Measurements from ENCODE around the gene CMTM3. TPM values are rescaled to one million over a fixed set of nuclear protein-coding genes. Genes with fewer than 3 reads are reported as not detected.

Gene CMTM3, protein sequence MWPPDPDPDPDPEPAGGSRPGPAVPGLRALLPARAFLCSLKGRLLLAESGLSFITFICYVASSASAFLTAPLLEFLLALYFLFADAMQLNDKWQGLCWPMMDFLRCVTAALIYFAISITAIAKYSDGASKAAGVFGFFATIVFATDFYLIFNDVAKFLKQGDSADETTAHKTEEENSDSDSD
- 57.2 TPM for polyA plus RNA-seq (2012; ENCODE audit: insufficient read depth, insufficient read length, low read depth)

DNA sequence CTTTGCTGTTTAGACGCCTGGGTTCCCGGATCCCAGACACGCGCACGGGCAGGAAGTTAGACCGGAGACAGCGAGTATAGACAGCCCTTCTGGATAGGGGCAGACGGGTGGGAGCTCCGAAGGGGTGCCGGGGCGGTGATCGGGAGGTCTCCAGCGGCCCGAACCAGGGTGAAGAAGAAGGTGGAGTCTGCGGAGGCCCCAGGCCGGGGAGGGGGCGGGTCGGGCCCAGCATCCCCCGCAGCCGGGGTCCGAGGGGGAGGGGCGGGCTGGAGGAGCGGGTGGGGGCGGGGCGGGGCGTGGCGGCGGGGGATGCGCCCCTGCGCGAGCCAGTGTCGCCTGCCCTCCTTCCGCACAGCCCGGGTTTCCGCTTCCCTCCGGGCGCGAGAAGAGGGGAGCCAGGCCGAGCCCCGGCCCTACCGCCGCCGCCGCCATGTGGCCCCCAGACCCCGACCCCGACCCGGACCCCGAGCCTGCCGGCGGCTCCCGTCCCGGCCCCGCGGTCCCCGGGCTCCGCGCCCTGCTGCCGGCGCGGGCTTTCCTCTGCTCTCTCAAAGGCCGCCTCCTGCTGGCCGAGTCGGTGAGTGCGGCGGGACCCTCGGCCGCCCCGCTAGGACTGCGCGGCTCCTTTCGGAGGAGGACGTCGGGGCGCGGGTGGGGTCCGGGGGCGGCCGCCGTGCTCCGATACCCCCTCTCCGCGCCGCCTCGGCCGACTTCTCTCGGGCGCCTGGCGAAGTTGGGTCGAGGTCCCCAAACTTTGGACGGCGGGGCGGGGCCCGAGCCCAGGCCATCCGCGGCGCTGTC is at the start of gene CMTM3:
Gene CMTM3 (plus strand): TSS at position 329 of the 801 bp plus-strand sequence. CDS start 102 bp downstream, at position 431.
- Histone ChIP-seq H3K27me3 (no peaks in the 10 kb centered on the region), H3K9me3 (no peaks in the 10 kb centered on the region), H3K4me1 (peaks cover 8% of the 10 kb centered on the region; the same call in 1 of the 2 replicates), H3K36me3 (no peaks in the 10 kb centered on the region; the same call in 1 of the 2 replicates), H3K4me3 (ENCODE audit: low read depth, low read length) (peak within 1 kb of the TSS; percentile 77)
- peak; percentile 82 for DNase-seq
- peak; percentile 48 for TF ChIP-seq CTCF (IDR thresholded peaks at IDR 0.05; ENCODE audit: low read depth, low read length)

DNA sequence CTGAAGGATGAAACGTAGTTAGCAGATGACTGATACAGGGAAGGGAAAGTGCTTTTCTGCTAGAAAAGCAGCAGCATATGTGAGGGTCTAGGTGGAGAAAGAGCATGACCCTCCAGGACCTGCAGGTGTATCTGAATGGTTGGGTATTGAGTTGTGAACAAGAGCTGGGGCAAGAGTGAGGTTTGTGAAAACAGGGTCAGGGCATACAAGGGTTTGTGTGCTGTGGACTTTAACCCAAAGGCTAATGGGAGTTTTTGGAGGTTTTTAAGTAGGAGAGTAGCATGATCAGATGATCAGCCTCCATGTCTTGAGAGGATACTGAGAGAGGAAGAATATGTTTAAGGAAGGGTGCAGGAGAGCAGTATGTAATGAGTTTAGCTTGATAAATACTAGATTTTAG is 44.4 kb upstream of the CMTM3 start:
- no peak for TF ChIP-seq CTCF (IDR thresholded peaks at IDR 0.05; ENCODE audit: low read depth, low read length)
- no peak for DNase-seq
- peaks cover 3% of the 10 kb centered on the region; the same call in 1 of the 2 replicates for H3K36me3 ChIP-seq
- no peaks in the 10 kb centered on the region for H3K4me1 ChIP-seq
- no peaks in the 10 kb centered on the region for H3K27me3 ChIP-seq
- no peaks in the 10 kb centered on the region for H3K9me3 ChIP-seq
- no peak overlapping the region for H3K4me3 ChIP-seq (ENCODE audit: low read depth, low read length)

DNA sequence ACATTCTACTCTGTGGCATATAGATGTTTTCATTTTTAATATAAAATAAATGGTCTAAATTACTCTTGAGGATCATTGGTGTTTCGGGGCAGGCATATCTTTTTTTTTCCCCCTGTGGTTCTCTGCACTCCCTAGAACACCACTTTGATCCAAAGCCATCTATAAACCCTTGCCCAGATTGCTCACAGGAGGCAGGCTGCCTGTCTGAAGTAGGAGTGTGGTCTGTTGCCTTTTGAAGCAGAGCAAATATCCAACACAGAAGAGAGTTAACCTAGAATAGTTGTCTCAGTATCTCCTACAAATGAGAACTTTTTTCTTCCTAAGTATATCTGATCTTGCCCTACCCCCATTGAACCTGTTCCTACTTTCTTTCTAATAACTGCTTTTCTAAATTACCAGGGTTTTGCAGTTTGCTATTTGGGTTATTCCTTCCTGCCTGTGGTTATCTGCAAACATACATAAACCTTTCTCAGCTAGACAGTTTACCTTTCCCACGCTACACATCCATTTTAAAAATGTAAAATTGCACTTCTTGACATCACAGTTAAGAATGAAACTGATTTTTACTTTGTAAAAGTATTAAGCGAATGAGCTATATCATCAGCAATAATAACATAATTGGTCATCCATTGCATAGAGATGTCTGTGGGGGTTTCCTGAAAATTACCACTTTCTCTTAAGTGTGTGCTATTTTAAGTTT is 43.0 kb upstream of the CMTM3 start:
- H3K4me3 ChIP-seq (ENCODE audit: low read depth, low read length): no peak overlapping the region
- H3K4me1 ChIP-seq: no peaks in the 10 kb centered on the region
- H3K9me3 ChIP-seq: no peaks in the 10 kb centered on the region
- no peak for DNase-seq
- H3K36me3 ChIP-seq: peaks cover 3% of the 10 kb centered on the region; the same call in 1 of the 2 replicates
- TF ChIP-seq CTCF (IDR thresholded peaks at IDR 0.05; ENCODE audit: low read depth, low read length): no peak
- no peaks in the 10 kb centered on the region for H3K27me3 ChIP-seq

DNA sequence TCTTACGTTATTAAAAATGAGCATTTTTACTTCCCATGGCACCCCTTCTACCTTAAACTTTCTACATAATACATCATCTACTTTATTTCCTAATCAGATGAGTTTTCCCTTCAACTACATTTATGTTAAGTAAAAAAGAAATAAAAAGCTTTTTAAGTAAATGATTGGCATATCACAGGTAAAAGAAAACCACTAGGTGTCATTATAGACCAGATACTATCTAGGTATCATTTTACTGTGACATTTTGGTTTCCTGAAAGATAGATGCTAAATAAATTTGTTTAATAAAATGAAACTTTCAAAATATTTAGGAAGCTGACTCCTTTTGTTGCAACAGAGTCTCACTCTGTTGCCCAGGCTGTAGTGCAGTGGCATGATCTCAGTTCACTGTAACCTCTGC is 42.1 kb upstream of the CMTM3 start:
- H3K36me3 ChIP-seq: peaks cover 6% of the 10 kb centered on the region; the same call in 1 of the 2 replicates

GRCh38 chr16:66562986-66563385 is 41.5 kb upstream of the CMTM3 start:
- Histone ChIP-seq H3K4me3 (ENCODE audit: low read depth, low read length) (no peak overlapping the region), H3K4me1 (no peaks in the 10 kb centered on the region), H3K36me3 (peaks cover 10% of the 10 kb centered on the region; the same call in 1 of the 2 replicates)

More for the DNA sequence above, 42.1 kb upstream of the CMTM3 start:
- no peak for DNase-seq
- Histone ChIP-seq H3K4me1 (no peaks in the 10 kb centered on the region), H3K27me3 (no peaks in the 10 kb centered on the region), H3K4me3 (ENCODE audit: low read depth, low read length) (no peak overlapping the region), H3K9me3 (no peaks in the 10 kb centered on the region)
- TF ChIP-seq CTCF (IDR thresholded peaks at IDR 0.05; ENCODE audit: low read depth, low read length): no peak

More at GRCh38 chr16:66562986-66563385, 41.5 kb upstream of the CMTM3 start:
- Histone ChIP-seq H3K9me3 (no peaks in the 10 kb centered on the region), H3K27me3 (no peaks in the 10 kb centered on the region)
- no peak for DNase-seq
- no peak for TF ChIP-seq CTCF (IDR thresholded peaks at IDR 0.05; ENCODE audit: low read depth, low read length)
